Tibial artery (tissue), 4 donors: ENCODE results near the gene FERMT3.

ENCODE experiments used
- DNase-seq, 2 donors: peaks; one replicate each; pipeline ENCODE4 v3.0.0-alpha.2; 2019
- H3K27ac ChIP-seq, 2 donors: fragments of 200-600 bp; sonication (generic) in 1 of 2; 1 replicate in 1 of 2; 2 replicates in 1 of 2; pipeline ENCODE4 v1.5.1; 2018 to 2019; ENCODE audit warnings: mild to moderate bottlenecking in 1 of 2
- H3K27me3 ChIP-seq, 2 donors: fragments of 200-600 bp; sonication (generic) in 1 of 2; one replicate each; pipeline versions ENCODE4 v1.5.1 to v1.6.0; 2016 to 2019
- H3K36me3 ChIP-seq, 3 donors: fragments of 200-600 bp; sonication (generic) in 2 of 3; one replicate each; pipeline ENCODE4 v1.5.1; 2016 to 2019; ENCODE audit warnings: mild to moderate bottlenecking in 2 of 3
- H3K4me1 ChIP-seq, 4 donors: fragments of 200-600 bp; sonication (generic) in 2 of 4; 1 replicate in 3 of 4; 2 replicates in 1 of 4; pipeline ENCODE4 v1.5.1; 2016 to 2019
- H3K4me3 ChIP-seq, 2 donors: fragments of 200-600 bp; sonication (generic) in 1 of 2; 1 replicate in 1 of 2; 2 replicates in 1 of 2; pipeline ENCODE4 v1.5.1; 2018 to 2019; ENCODE audit warnings: mild to moderate bottlenecking in 2 of 2
- H3K9me3 ChIP-seq, 3 donors: fragments of 200-600 bp; sonication (generic) in 1 of 3; one replicate each; pipeline ENCODE4 v1.5.1; 2016 to 2019
- intact Hi-C: fragments of 100-400 bp; cut with DNase I; formaldehyde crosslinking; loops from one replicate; pipeline ENCODE4 v1.15.0; 2023; ENCODE audit warnings: low total_unique reads
- TF ChIP-seq, protein P1 (sequence below), 2 experiments: fragments of 200-600 bp in 1 of 2; fragments of 450-650 bp in 1 of 2; IDR thresholded peaks; one replicate each; pipeline ENCODE4 v1.5.1; 2017 to 2019; ENCODE audit warnings: antibody characterized with exemption in 2 of 2, mild to moderate bottlenecking in 1 of 2, moderate library complexity in 1 of 2

FERMT3 gene

DNA sequence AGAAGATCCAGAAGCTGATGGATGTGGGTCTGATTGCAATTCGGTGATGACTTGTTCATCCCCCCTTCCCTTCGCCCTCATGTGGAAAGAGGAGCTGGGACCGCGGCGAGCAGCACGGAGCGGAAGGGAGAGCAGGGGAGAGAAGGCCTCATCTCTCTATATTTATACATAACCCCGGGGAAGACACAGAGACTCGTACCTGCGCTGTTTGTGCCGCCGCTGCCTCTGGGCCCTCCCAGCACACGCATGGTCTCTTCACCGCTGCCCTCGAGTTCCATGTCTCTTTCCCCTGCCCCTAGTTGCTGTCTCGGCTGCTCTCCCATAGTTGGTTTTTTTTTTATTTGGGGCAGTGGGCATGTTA is 2.5 kb upstream of the FERMT3 start:
- no peak overlapping the region for H3K4me3 ChIP-seq
- H3K4me1 ChIP-seq = peaks cover 0 to 8% (median 2%) of the 10 kb centered on the region in 4 donors
- DNase-seq = no peak
- no peaks in the 10 kb centered on the region for H3K27me3 ChIP-seq
- peaks cover 44 to 83% (median 60%) of the 10 kb centered on the region in 3 donors for H3K36me3 ChIP-seq
- TF ChIP-seq, protein P1, sequence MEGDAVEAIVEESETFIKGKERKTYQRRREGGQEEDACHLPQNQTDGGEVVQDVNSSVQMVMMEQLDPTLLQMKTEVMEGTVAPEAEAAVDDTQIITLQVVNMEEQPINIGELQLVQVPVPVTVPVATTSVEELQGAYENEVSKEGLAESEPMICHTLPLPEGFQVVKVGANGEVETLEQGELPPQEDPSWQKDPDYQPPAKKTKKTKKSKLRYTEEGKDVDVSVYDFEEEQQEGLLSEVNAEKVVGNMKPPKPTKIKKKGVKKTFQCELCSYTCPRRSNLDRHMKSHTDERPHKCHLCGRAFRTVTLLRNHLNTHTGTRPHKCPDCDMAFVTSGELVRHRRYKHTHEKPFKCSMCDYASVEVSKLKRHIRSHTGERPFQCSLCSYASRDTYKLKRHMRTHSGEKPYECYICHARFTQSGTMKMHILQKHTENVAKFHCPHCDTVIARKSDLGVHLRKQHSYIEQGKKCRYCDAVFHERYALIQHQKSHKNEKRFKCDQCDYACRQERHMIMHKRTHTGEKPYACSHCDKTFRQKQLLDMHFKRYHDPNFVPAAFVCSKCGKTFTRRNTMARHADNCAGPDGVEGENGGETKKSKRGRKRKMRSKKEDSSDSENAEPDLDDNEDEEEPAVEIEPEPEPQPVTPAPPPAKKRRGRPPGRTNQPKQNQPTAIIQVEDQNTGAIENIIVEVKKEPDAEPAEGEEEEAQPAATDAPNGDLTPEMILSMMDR (IDR thresholded peaks at IDR 0.05) = no peak
- H3K9me3 ChIP-seq = no peaks in the 10 kb centered on the region
- intact Hi-C loops = loop anchor here (2.0 kb wide), 1 partner anchor 97 kb away; the partner anchor contains the start of gene CATSPERZ
- H3K27ac ChIP-seq = no peak overlapping the region

DNA sequence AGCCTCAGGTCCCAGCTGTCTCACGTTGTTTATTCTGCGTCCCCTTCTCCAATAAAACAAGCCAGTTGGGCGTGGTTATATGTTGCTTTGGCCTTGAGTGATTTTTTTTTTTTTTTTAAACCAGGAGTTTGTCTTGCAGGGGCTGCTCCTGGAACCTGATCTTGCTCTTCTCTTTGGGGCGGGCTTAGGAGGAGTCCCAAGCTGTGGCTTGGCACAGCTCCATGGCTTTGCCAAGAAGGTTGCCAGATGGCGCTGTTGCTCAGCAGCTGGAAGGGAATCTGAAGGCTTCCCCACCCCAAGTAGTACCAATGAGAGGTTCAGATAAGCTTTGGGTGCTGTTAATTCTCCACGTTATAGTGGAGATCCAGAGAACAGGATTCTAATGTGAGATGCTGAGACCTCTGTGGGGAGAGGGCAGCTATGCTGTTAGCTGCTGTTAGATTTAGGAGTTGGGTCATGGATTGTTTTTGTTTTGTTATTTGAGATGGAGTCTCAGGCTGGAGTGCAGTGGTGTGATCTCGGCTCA is 2.0 kb upstream of the FERMT3 start:
- H3K36me3 ChIP-seq = peaks cover 44 to 78% (median 57%) of the 10 kb centered on the region in 3 donors
- intact Hi-C loops = loop anchor here (2.0 kb wide), 1 partner anchor 96 kb away; the partner anchor contains the start of gene CATSPERZ
- peaks cover 0 to 8% (median 2%) of the 10 kb centered on the region in 4 donors for H3K4me1 ChIP-seq
- peak; percentile 88 to 93 for DNase-seq
- H3K4me3 ChIP-seq = no peak overlapping the region
- no peaks in the 10 kb centered on the region for H3K9me3 ChIP-seq
- no peaks in the 10 kb centered on the region for H3K27me3 ChIP-seq
- no peak overlapping the region for H3K27ac ChIP-seq
- TF ChIP-seq, protein P1 (IDR thresholded peaks at IDR 0.05) = peak; percentile 68 to 71

DNA sequence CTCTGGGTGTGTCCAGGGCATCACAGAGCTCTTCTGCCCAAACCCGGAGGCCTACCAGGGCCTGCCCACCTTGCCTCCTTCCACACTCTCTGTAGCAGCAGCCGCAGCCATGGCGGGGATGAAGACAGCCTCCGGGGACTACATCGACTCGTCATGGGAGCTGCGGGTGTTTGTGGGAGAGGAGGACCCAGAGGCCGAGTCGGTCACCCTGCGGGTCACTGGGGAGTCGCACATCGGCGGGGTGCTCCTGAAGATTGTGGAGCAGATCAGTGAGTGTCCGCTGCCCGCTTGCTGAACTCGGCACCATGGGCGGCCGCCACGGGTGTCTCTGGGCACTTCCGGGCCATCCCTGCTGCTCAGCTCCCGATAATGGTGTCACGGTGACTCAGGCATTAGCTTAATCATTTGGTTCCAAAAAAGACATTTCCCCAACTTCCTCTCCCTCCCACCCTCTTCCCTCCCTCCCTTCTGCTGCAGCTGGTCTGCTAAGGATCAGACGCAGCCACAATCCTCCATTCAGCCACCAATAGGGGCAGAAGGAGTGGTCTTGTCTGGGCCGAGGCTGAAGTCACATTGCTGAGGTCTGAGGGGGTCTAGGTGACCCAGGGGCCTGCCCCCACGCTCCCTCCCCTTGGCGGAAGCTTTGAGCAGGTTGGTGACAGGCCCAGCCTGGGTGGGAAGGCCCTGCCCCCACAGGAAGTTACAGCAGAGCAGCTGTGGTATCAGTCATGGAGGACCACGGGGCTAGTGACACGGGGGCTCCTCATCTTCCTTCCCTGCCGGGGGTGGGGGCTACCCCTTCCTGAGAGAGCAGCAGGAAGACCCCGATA is 950 bp downstream of the FERMT3 start:
- Histone ChIP-seq H3K27ac (peak overlapping the region; percentile 33 to 52), H3K4me3 (peak overlapping the region; percentile 36 to 46), H3K9me3 (no peaks in the 10 kb centered on the region), H3K27me3 (no peaks in the 10 kb centered on the region), H3K36me3 (peaks cover 18 to 71% (median 28%) of the 10 kb centered on the region in 3 donors), H3K4me1 (peaks cover 0 to 8% (median 2%) of the 10 kb centered on the region in 4 donors)
- intact Hi-C loops = loop anchor here (5.0 kb wide), 1 partner anchor 60 kb away; no protein-coding TSS in a partner anchor
- peak; percentile 70 to 79 for DNase-seq
- TF ChIP-seq, protein P1 (IDR thresholded peaks at IDR 0.05) = no peak

DNA sequence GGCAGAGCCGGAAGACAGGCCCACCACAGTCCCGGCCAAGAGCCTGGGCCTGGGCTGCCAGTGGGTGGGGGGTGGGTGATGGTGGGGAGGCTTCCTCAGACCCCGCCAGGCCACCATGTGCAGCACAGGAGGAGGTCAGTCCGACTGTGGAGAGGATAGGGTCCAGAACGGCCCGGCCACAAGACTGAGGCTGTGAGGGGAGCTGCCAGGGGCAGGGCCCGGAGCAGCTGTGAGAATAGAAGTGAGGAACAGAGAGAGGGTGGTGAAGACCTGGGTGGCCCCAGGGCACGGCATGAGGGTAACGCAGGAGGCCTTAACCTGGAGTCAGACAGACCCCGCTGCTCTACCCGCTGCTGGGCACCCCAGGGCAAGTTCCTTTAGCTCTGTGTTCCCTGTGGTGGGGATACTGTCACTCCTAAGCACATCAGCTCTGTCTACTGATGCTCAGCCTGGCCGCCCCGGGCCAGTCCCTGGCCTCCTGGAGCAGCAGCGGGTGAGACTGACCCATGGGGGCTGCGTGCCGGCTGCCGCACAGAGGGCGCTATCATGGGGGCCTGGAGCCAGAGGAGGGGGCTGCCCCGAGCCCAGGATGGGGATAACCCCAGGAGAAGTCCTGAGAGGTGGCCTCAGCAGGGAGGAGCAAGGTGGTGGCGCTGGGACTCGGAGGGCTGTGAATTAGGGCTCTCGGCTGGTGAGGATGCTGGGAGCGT is 1.7 kb downstream of the FERMT3 start:
- TF ChIP-seq, protein P1 (IDR thresholded peaks at IDR 0.05) = no peak
- Histone ChIP-seq H3K9me3 (no peaks in the 10 kb centered on the region), H3K27me3 (no peaks in the 10 kb centered on the region), H3K4me3 (peak overlapping the region; percentile 36 to 46), H3K27ac (peak overlapping the region; percentile 33 to 52), H3K36me3 (peaks cover 10 to 63% (median 20%) of the 10 kb centered on the region in 3 donors), H3K4me1 (peaks cover 0 to 8% (median 2%) of the 10 kb centered on the region in 4 donors)
- intact Hi-C loops = loop anchor here (5.0 kb wide), 1 partner anchor 59 kb away; no protein-coding TSS in a partner anchor
- no peak for DNase-seq

DNA sequence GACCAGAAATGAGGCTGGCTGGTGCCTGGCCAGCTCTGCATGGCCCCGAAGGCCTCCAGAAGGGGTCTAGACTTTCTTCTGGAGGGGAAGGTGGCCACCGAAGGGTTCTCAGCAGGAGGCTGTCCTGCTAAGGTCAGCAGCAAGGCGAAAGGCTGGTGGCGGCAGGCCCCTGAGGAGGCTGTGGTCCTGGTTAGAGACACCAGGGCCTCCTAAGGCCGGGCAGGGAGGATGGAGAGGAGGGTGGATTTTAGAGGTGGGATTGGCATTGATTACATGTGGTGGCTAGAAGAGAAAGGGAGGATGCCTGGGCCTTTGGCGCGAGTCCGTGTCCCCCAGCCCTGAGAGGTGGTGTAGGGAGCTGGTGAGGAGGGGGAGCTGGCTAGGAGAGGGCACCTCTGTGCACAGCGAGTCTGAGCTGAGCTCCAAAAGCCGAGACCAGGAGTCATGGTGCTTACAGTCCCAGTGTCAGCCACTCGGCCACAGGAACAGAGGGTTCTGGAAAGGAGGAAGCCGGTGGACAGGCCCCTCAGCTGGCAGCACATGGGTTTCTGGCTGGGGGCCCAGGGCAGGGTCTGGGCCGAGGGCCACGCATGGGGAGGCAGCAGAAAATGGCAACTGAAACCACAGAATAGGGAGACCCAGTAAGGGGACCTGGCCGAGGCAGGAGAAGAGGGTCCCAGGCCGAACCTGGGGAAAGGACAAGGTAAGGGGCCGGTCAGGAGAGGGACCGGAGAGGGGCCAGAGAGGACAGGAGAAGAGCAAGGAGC is 2.5 kb downstream of the FERMT3 start:
- TF ChIP-seq, protein P1 (IDR thresholded peaks at IDR 0.05) = no peak
- Histone ChIP-seq H3K4me1 (peaks cover 0 to 8% (median 2%) of the 10 kb centered on the region in 4 donors), H3K27me3 (no peaks in the 10 kb centered on the region), H3K9me3 (no peaks in the 10 kb centered on the region), H3K27ac (no peak overlapping the region), H3K36me3 (peaks cover 3 to 56% (median 13%) of the 10 kb centered on the region in 3 donors), H3K4me3 (no peak overlapping the region)
- no peak for DNase-seq
- intact Hi-C loops = loop anchor here (5.0 kb wide), 1 partner anchor 58 kb away; no protein-coding TSS in a partner anchor
